Activated CD4-positive, alpha-beta T cell treated with anti-CD3 and anti-CD28 coated beads, Interleukin-2, amount 50 U/mL, for 4 hours (primary cell): ENCODE results near the gene CPOX.

Source experiments
- DNase-seq, 2 experiments: peaks; one replicate each; pipeline ENCODE4 v3.0.0-alpha.2; 2020

The CPOX gene

DNA sequence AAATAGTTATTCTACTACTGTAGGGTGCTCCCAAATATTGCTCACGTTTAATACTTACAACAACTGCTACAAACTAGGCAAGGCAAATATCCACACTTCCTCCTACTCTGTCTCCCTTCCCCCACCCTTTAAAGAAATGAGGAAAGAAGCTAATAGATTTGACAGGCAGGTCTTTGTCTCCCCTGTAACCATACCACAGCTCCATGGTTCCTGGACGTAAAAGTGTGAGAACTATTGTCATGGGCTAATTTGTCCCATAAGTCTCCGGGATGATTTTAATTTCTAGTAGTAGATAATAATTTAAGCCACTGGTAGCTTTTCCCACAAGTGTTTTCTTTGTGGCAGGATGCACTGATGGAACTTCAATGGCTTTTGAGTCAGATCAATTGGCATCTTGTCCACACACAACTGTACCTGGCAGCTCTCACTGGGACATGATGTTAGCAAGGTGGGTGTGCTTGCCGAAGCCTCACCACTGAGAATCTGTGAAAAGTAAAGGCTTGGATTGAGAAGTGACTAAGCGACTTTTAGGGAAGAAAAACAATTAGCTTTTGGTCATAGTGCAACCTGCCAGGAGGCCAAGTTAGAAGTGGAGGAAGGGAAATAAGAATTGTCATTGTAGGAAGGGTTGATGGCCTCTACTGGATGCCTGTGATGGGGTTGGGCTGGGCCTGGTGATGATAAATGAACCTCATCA lies 1.4 kb upstream of the CPOX start:
- no peak for DNase-seq

DNA sequence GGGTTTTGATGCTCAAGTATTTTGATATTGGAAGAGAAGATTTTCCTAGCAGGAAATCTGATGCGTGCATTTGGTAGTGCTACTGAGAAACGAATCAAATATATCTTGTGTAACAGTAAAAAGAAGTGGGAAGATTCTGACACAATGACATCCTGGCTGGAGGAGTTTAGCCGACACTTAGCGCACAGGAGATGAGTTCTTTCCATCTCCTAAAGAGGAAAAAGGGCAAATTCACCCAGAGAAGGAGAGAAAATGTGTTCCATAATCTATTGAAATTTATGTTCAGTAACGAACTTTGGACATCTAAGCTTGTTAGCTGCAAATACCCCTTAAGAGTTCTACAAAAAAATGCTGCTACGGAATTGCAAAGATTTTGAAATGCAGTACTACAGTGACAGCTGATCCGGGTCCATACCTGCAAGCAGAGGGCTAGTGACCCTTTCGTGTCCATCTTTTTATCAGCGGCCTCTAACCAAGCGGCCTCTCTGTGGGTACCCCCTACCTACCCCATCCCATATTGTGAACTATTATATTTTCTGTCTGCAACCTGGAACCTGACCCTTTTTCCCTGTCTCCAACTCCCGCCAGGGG lies 971 bp downstream of the CPOX start:
- DNase-seq: no peak

DNA sequence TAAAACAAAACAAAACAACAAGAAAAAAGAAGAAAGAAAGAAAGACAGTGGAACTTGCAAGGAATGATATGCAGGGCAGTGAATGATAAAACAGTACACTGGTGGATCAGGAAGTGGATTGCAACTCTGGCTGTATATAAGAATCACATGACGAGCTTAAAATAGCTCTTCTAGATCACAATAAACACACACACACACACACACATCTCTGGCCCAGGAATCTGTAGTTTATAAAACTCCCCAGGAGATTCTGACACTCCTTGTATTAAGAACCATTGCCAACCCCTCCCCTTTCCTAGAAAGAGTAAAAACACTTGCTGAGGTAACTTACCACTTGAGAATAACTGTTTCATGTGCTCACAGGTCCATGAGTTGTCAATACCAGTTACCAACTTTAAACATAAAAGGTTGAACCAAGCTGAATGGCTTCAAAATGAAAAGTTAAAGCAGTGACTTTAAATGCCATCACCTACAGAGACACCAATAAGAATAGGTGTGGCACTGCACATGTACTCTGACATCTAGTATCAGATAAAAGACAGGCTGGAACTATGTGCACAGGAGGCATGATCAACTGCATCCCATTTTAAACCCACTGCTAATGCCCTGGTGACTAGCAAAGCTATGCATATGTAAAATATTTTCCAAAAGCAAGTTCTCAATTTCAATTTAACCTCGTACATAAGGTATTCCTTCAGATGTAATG lies 3.9 kb downstream of the CPOX start:
- no peak for DNase-seq

DNA sequence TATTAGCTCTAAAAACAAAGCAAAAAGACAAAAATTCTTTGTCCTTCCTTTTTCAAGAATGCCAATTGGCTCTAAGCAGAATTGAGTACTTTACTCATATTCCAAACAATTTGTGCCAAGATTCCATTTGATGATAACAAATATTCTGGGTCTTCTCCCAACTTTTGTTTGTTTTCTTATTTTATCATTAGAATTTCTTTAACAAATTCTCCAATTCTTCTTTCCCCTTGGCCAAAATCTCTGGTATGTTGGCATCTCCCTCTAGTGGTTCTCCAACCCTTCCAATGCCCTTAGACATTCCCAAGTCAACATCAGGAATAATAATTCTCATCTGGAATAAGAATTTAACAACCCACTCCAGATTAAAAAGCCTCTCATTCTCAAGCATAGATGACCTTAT lies 5.3 kb downstream of the CPOX start:
- no peak for DNase-seq

DNA sequence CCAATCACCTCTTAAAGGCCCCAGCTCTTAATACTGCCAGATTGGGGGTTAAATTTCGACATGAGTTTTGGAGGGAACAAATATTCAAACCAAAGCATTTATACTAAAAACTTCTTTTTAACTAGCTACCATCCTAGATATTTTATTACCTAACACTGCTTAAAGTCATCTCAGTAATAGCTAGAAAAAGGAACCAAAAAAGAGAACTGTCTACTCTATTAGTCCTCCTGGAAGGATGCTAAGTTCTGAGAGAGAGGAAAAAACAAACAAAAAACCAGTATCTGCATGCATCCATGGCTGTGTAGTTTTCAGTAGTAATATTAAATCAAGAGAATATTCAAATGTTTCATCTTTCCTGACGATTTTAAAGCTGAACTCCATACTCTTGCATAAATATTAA lies 5.8 kb downstream of the CPOX start:
- DNase-seq: no peak

DNA sequence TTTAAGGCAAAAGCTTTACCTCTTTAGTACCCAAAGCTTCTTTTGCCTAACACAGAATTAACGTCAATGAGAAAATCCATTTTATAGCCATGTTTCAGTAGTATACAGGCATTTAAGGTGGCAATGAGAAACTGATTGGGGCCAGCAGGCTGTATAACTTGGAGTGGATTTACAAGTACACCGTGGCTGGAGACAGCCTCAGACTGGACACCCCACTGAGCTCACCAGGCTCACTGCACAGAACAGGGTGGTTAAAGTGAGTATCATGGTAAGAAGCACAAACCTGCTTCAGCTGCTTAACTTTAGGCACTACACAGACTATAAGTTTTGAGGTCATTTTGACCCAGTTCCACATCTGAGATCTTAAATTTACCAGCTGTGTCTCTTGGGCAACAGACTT lies 8.9 kb downstream of the CPOX start:
- DNase-seq: no peak

DNA sequence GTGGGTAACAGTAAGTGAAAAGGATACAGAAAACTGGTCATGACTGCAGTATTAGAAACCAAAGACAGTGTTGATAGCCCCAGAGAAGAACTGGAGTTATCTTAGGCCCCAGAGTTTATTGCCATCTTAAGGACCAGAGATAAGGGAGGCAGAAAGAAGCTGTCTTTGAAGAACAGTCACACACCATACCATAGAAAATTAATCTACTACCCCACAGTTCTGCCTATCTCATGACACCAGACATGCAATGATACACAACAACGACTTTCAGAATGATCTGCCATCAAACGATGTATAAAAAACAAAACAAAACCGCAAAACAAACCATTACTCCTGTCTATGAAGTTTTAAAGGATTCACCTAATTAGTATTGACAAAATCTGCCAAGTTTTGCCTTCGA lies 9.6 kb downstream of the CPOX start:
- no peak for DNase-seq

DNA sequence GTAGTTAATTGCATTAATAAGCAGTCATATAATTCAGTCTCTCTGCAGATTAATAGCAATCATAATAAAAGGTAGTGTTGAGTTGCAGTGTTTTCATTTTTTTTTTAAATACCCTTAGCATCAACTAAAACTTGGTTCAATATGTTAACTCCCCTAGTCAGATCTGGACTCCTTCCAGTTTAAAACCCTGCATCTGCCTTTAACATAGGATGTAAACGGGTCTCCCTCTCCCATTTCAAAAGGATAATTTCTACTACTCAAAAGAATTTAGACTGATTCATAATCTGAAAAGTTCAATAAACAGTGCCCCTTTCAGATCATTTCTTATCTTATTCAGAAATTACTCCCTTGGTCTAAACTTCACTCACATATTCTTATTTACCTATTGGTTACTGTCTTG lies 11.4 kb downstream of the CPOX start:
- DNase-seq: no peak

DNA sequence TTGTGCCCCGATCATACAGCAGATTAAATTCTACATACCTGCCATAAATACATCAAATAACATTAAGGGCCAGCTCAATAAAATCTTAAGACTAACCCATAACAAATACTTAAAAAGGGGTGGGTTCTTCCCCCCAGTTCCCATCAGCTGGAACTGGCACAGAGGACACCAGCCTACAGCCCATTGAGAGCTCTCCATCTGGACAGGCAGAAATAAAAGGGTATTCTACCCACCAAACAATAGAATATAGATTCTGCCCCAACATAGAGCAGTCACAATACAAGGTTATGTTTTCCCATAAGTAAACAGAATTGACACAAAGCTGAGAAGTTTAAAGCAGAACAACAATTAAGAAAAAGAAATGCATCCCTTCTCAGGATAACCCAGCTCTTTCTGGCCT lies 11.9 kb downstream of the CPOX start:
- DNase-seq: no peak

DNA sequence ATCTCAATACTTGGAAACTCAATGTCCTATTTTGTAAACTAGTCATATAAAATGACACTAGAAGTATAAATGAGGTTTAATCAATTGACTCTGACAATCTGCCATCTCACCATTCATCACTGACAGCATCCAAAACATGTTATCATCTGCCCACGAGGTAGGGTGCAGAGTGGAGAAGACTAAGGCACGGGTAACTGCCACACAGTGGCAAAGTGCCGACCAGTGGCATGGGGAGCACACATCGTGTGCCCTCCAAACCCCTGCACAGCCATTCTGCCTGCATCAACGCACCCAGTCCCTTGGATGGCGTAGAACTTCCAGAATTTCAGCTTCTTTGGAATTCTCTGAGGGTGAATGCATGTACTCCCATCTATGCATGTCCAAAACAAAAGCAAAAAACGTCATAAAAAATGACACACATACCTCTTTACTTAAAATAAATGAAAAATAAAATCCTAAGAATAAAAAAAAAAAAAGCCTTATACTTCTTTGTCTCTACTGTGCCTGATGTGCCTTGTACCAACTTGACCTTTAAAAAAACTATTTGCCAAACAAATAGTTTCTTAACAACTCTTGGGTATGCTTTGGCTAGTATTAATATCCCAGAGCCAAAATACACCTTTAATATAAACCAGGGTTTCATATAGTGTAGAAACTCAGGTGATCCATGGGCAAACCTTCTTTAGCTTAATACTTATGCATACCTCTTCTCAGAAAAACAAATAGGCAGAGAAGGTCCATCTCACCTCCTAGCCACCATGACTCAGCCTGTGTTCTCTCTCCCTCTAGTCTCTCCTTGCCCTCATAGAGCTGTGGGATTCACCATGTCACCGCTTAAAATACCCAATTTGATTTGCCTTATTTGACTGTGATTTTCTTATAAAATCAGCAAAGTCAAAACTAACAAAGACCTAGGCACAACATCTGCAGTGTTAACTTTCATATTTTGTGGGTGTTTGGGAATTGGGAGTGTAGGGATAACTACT lies 12.7 kb downstream of the CPOX start:
- DNase-seq: no peak

DNA sequence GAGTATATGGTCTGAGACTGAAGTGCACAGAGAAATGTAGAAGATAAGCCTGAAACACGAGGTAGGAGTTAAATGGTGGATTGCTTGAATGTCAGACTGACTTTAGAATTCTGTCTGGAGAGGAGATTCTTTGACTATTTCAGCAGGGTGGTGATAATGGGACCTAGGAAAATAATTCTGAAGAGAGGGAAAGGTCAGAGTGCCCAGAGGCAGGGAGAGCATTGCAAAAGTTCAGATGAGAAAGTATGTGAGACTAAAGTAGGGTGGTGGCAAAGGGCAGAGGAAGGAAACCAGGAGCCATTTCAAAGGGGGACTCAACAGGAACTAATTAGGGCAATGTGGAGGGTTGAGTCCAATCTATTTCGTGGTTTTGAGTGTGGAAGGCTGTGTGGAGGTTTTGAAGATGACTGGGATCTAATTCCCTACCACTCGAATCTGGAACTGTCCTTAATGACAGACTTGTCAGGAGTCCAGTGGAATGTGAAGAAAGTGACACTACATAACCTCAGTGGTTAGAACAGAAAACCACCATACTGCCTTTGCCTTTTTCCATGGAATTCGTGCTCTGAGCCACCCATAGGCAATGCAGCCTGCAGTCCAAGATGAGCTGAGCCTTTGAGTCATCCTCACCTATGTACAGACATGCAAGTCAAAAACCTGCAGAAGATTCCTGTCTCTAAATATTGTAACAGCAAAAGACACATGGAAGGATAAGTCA lies 16.1 kb downstream of the CPOX start:
- DNase-seq: no peak

DNA sequence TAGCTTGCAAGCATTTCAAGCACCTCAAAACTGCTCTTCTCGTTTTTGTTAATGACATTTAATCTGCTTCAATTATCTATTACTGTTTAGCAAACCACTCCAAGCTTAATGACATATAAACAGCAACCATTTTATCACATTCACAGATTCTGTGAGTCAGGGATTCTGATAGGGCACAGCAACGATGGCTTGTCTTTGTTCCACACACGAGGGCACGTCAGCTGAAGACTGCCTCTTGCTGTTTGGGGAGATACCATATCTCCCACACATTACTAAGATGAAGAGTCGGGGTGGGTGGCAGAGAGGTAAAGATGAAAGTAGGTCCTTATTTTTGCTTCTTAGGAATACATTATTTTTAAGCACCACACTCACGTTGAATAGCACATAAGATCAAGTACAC lies 19.3 kb downstream of the CPOX start:
- no peak for DNase-seq

DNA sequence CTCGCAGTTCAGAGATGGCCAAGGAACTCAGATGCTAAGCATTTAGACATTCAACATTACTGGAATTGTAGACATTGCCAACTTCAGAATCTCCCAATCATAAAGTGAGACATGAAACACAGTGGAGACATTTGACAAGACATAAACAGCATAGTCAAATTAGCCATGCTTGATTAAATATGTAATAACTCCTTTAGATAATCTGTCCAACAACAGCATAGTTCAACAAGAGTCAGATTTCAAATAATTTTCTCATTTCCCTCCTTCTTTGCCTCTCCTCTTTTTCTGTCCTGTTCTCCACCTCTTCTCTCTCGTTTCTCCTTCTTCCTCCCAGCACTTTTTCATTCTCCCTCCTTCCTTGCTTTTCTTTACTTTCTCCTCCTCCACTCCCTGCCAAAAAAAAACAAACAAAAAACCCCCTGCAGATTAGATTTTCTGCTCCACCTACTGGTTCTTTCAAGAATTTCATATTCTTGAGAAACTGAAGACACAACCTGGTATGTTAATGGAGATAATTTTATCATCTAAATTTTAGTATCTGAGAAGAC lies 20.2 kb downstream of the CPOX start:
- no peak for DNase-seq

DNA sequence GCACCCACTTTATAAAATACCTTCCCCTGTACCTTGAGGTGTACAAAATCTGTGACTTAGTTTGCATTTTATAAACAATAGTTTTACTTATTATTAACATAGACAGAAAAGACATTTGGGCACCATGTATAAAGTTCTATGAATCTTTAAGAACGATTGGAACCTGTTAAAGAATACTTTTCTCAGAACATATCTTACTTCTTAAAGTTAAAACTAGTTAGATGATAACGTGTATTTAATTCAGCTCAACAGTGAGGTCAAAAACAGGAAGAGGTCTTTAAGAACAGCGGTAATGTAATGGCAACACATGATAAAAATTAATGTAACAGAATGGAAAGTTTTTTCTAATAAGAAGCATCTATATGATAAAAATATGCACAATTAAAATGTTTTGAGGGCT lies 25.0 kb downstream of the CPOX start:
- no peak for DNase-seq

DNA sequence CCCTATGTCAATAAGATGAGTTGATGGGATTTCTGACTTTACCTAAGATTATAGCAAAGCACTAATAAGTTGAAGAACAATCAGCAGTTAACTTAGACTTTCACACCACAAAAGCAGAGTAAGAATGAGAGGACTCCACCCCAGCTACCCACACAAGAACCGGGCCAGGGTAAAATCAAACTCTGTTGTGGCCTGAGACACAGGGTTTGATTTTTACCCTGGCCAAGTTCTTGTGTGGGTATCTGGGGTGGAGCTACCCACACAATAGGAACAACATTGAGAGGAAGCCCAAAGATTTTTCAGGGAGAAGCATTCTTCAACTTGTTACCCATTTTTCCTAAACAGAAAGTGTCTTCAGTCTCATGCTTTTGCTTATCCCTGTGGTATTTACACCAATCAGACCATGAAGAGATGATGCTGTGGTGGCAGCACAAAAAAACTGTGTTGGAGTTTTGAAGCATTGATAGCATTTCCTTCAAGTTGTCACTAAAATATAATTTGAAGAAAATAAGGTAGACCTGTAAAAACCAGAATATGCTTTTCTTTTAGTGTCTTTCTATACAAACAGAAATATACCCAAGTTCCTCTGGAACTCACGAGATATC lies 25.6 kb downstream of the CPOX start:
- no peak for DNase-seq

DNA sequence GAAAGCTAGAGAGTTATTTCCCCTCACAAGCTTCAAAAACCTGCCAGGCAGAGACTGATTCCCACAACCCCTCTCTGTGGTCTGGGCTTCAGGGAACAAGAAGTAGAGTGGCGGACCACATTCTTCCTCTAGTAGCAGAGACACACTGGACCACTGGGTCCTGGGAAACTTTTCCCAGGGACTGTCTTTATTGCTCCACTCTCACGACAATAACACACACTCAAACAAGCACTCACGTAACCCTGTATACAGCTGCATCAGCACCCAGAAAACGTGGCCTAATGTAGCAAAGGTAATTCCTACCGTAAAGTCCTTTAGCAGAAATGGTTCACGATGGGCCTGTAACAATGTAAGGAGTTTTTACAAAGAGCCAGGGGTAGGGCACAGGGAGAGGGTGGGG lies 27.6 kb downstream of the CPOX start:
- DNase-seq: no peak

DNA sequence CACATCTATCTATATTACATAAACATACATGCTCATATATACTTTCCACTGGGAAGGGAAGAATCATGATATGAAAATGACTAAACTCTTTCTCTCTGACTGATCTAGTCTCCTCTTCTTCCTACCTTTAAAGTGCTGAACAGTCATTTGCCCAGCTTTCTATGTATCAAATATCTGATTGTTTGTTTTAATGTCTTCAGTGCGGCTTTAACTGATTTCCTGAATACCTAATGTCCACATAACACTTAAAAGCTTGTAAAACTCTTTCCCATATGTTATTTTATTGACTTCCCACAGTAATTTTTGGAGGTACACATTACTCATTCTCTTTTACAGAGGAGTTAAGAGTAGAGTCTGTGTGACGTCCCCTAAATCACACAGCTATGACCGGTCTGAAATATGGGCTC lies 28.2 kb downstream of the CPOX start:
- DNase-seq: no peak

DNA sequence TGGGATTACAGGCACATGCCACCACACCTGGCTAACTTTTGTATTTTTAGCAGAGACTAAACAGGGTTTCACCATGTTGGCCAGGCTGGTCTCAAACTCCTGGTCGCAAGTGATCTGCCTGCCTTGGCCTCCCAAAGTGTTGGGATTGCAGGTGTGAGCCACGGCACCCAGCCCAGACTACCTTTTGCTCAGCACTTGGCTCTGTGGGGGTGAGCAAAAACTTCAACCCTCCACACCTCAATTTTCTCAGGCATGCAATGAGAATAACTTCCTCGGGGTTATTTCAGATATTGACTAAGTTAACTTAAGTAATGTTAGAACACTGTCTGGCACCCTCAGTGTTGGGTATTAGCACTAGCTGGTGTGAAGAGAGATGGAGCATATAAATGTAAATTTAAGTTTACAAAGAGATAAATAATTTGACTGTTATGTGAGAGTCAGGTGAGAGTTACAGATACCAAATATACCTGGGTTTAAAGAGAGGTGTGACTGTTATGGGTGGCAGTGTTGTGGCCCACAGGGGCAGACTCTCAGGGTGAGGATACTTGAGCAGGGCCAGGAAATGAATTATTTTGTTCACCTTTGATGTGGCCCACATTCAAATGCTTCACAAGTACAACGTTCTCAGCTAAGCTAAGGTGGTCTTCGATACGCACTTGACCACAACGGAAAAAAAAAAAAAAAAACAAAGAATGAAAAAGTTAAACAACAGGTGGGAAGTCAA lies 29.0 kb downstream of the CPOX start:
- peak in 1 of 2 experiments; percentile 10 for DNase-seq

DNA sequence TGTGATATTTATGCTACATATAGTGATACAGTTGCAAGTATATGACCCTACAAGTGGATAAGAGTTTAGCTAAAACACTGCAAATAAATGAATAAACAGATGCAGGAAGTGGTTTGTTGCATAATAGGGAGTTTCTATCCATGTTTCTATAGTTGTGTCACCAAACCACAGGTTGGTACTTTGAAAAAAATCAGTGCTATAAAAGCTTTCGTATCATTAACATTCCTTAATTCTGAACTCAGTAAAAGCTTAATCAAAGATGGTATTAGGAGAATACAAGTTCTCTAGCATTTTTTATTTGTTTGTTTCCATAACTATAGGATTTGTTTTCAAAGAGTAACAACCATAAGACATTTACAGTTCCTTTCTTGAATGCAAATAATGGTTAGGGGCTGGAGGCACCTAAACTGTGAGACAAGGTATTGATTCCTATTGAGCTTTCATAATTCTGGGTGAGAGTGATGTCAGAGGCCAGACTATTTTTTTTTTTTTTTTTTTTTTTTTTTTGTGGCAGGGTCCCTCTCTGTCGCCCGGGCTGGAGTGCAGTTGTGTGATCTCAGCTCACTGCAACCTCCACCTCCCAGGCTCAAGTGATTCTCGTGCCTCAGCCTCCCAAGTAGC lies 29.6 kb downstream of the CPOX start:
- no peak for DNase-seq

DNA sequence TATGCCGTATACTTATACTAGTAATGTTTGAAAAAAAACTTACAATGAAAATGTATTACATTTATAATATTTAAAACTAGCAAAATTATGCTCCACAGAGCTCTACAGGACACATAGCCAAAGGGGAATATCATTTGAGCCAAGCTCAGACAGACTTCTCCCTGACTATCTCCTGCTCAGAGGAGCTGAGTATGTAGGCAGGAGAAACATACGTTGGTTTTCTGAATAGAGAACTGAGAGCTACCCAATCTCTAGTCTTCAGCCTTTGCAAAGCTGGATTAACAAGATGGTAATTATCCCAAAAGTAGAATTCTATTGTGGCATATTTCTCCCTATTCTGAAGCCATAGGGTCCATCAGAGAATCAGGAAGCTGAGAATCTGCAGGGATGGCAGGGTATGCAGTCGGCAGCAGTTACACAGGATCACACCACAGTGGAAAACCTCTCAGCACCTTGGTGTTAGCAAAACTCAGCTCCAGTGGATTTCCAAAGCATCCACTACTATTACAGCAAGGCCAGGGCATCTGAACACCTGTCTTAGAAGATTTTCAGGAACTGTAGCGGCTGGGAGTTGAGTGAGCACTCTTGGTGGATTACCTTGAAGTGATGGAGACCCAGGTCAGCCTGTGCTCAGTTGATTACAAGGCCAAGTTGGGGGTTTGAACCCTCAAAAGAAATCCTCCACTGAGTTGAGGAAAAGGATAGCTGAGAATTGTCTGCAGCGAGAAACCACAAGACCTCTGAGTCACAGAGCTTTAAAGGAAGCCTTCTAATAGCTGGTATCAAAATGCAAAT lies 31.5 kb downstream of the CPOX start:
- no peak for DNase-seq
